ENCODE results near the gene KHSRP. TPM values are rescaled to one million over a fixed set of nuclear protein-coding genes. Genes with fewer than 3 reads are reported as not detected.

The KHSRP gene
- total and polyA plus RNA-seq, 10 of the 15 experiments (the other 5 are each of a cell fraction or from before 2014, with no cell fraction given) = 4.8 to 440 (median 82.0) TPM

DNA sequence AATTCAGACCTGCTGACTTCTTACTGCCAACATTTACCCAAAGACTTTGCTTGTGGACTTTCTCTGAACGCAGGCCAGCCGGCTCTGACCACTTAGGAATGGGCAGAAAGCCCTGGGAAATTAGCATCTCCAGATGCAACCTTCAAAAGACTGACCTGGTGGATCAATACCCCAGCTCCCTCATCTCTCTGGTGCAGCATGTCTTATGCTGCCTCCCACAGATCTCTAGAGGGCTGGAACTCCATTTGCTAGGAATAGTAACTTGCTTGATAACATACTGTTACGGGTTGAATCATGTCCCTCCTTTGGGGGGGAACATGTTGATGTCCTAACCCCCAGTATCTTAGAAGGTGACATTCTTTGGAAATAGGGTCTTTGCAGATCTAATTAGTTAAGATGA lies 21.8 kb upstream of the KHSRP start (continued):
- TF ChIP-seq ATF3 (IDR thresholded peaks at IDR 0.05; ENCODE audit: borderline replicate concordance, extremely low read depth, low read depth, low read length) = no peak

- Histone ChIP-seq H4K20me1 (ENCODE audit: control insufficient read depth, insufficient read depth) (no peaks in the 10 kb centered on the region), H3K27me3 (replicated peaks in 1 of 2; ENCODE audit: control insufficient read depth in 2 of 2, insufficient read depth in 2 of 2, low read length in 1 of 2) (no peaks in the 10 kb centered on the region), H3K9ac (ENCODE audit: control insufficient read depth, insufficient read depth, low read length) (no peak overlapping the region), H3K4me2 (ENCODE audit: control insufficient read depth, insufficient read depth) (no peak overlapping the region), H3K79me2 (ENCODE audit: control insufficient read depth, insufficient read depth, low read length) (no peaks in the 10 kb centered on the region), H2AFZ (ENCODE audit: control insufficient read depth, low read depth, low read length) (no peak overlapping the region), H3K9me3 (replicated peaks; ENCODE audit: control insufficient read depth, insufficient read depth, low read length) (no peaks in the 10 kb centered on the region; the same call in 2 of the 3 replicates), H3K4me1 (ENCODE audit: control insufficient read depth, insufficient read depth, low read length) (no peaks in the 10 kb centered on the region), H3K4me3 (no peak overlapping the region), H3K27ac (ENCODE audit: control insufficient read depth, insufficient read depth) (no peak overlapping the region), H3K36me3 (ENCODE audit: control insufficient read depth in 2 of 2, insufficient read depth in 2 of 2, low read length in 1 of 2) (peaks cover 0 to 3% of the 10 kb centered on the region in 2 experiments; a peak in 2 of 4 replicates)
- intact Hi-C loops (cut with micrococcal nuclease; ENCODE audit: unreplicated experiment) = no loop called here
- no peak for FAIRE-seq
- POLR2A ChIA-PET = no interaction called here
- TF ChIP-seq RCOR1 (conservative IDR thresholded peaks at IDR 0.05; ENCODE audit: low read depth, low read length) (no peak), ZNF384 (IDR thresholded peaks at IDR 0.05; ENCODE audit: borderline replicate concordance, low read depth, low read length) (no peak), IRF3 (IDR thresholded peaks at IDR 0.05) (no peak), CBFB (IDR thresholded peaks at IDR 0.05; ENCODE audit: low read depth) (no peak), ZNF274 (IDR thresholded peaks at IDR 0.05; ENCODE audit: insufficient read depth, insufficient read length) (no peak), TCF3 (IDR thresholded peaks at IDR 0.05; ENCODE audit: borderline replicate concordance, insufficient read depth, low read depth, low read length) (no peak), IKZF1 (conservative IDR thresholded peaks at IDR 0.05) (no peak), BMI1 (IDR thresholded peaks at IDR 0.05; ENCODE audit: borderline replicate concordance) (no peak), POU2F2 (IDR thresholded peaks at IDR 0.05; ENCODE audit: borderline replicate concordance, low read depth, low read length) (no peak), SPI1 (IDR thresholded peaks at IDR 0.05; ENCODE audit: borderline replicate concordance, insufficient read depth, low read depth, low read length) (no peak), NR2F1 (conservative IDR thresholded peaks at IDR 0.05) (no peak), EP300 (IDR thresholded peaks at IDR 0.05; ENCODE audit: borderline replicate concordance in 1 of 2, control insufficient read depth in 1 of 2, low read depth in 2 of 2, low read length in 2 of 2) (no peak), CEBPZ (IDR thresholded peaks at IDR 0.05; ENCODE audit: low read depth, low read length) (no peak), IRF4 (IDR thresholded peaks at IDR 0.05; ENCODE audit: low read depth, low read length) (no peak), ZSCAN29 (IDR thresholded peaks at IDR 0.05) (no peak)
- TF ChIP-seq, protein P1, sequence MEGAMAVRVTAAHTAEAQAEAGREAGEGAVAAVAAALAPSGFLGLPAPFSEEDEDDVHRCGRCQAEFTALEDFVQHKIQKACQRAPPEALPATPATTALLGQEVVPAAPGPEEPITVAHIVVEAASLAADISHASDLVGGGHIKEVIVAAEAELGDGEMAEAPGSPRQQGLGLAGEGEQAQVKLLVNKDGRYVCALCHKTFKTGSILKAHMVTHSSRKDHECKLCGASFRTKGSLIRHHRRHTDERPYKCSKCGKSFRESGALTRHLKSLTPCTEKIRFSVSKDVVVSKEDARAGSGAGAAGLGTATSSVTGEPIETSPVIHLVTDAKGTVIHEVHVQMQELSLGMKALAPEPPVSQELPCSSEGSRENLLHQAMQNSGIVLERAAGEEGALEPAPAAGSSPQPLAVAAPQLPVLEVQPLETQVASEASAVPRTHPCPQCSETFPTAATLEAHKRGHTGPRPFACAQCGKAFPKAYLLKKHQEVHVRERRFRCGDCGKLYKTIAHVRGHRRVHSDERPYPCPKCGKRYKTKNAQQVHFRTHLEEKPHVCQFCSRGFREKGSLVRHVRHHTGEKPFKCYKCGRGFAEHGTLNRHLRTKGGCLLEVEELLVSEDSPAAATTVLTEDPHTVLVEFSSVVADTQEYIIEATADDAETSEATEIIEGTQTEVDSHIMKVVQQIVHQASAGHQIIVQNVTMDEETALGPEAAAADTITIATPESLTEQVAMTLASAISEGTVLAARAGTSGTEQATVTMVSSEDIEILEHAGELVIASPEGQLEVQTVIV (IDR thresholded peaks at IDR 0.05; ENCODE audit: borderline replicate concordance, partially characterized antibody) = no peak
- ATAC-seq = no peak
- RAD21 ChIA-PET (ENCODE audit: unreplicated experiment) = no interaction called here
- no TSS peak for BruUV-seq (replicated peaks)
- in situ Hi-C loops (cut with MboI) = no loop called here
- WGBS (ENCODE audit: insufficient coverage, insufficient replicate concordance, low lambda C conversion rate, missing lambda C conversion rate) = 94% methylated on average over 12 of the region's 13 CpGs
- no peak for DNase-seq (ENCODE audit: low read depth, low spot score)
- SMC1A ChIA-PET (ENCODE audit: uncharacterized antibody, unreplicated experiment) = no interaction called here
- CTCF ChIA-PET = no interaction called here
Observed at GRCh38 chr19:6443986-6444385, 19.4 kb upstream of the KHSRP start.

Data from GM12878 (cell line).